DOHH2 (cell line): ENCODE measurements around the gene DCAF15.

Experiments
- CTCF ChIP-seq: fragments of 200-600 bp; sonication (generic); IDR thresholded peaks from one replicate; pipeline ENCODE4 v1.5.1; 2014; ENCODE audit warnings: antibody characterized with exemption, mild to moderate bottlenecking, low read depth, low read length; ENCODE audit not compliant: poor library complexity, severe bottlenecking
- EZH2phosphoT487 ChIP-seq: fragments of 200-600 bp; sonication (generic); IDR thresholded peaks from 2 replicates; pipeline ENCODE4 v1.6.1; 2017; ENCODE audit warnings: borderline replicate concordance, mild to moderate bottlenecking, antibody characterized with exemption, low read length, moderate library complexity, mixed read lengths

DNA sequence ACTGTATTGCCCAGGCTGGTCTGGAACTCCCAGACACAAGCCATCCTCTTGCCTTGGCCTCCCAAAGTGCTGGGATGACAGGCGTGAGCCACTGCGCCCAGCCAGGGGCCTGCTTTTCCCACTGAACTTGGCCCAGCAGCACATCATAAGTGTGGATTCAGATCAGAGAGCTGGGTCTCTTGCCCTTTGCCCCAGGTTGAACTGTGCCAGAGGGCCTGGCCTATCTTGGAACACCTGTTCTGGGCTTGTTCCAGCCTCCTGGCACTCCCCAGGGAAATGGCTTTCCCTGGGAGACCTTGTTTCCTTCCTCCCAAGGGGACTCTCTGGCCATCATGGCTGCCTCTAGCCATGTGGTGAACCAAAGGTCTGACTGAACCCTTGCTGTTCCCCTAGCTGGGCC is 42.9 kb upstream of the DCAF15 start:
- no peak for TF ChIP-seq CTCF
- no peak for TF ChIP-seq EZH2phosphoT487
